Keratinocyte (primary cell): Measurements from ENCODE around the gene ADAMTS15.

Experiments used
- EZH2 ChIP-seq: IDR thresholded peaks from one replicate; pipeline ENCODE4 v1.6.1; 2012; ENCODE audit warnings: inconsistent platforms, mild to moderate bottlenecking, low read length, moderate library complexity
- TF ChIP-seq, protein P1 (sequence below), 3 experiments: IDR thresholded peaks in 1 of 3; conservative IDR thresholded peaks in 1 of 3; optimal IDR thresholded peaks in 1 of 3; 2 replicates in 2 of 3; 3 replicates in 1 of 3; pipeline versions ENCODE3 to v1.5.1; 2011; ENCODE audit warnings: low read length in 3 of 3, mild to moderate bottlenecking in 3 of 3, moderate library complexity in 2 of 3, control low read depth in 1 of 3, inconsistent platforms in 1 of 3; ENCODE audit not compliant: insufficient read depth in 2 of 3; ENCODE audit errors: extremely low read depth in 1 of 3

DNA sequence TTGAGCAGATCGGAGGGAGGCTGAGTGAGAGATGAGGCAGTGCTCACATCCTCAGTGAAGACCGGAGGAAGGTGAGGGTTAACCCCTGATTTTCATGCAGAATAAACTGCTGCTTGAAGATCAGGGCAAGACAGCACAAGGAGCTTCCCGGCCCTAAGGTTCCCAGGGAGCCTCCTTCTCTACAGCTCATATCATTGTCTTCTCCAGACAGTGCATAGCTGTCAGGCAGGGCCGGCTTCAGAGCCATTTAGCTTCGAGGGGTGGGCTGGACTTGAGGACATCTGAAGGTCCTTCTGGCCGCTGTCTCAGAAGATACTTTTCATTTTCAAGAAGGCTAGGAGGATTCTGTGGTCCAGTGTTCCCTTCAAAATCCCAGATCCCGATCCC is 27.3 kb upstream of the ADAMTS15 start:
- TF ChIP-seq, protein P1, sequence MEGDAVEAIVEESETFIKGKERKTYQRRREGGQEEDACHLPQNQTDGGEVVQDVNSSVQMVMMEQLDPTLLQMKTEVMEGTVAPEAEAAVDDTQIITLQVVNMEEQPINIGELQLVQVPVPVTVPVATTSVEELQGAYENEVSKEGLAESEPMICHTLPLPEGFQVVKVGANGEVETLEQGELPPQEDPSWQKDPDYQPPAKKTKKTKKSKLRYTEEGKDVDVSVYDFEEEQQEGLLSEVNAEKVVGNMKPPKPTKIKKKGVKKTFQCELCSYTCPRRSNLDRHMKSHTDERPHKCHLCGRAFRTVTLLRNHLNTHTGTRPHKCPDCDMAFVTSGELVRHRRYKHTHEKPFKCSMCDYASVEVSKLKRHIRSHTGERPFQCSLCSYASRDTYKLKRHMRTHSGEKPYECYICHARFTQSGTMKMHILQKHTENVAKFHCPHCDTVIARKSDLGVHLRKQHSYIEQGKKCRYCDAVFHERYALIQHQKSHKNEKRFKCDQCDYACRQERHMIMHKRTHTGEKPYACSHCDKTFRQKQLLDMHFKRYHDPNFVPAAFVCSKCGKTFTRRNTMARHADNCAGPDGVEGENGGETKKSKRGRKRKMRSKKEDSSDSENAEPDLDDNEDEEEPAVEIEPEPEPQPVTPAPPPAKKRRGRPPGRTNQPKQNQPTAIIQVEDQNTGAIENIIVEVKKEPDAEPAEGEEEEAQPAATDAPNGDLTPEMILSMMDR (optimal IDR thresholded peaks at IDR 0.05 in 1 of 3, IDR thresholded peaks at IDR 0.05 in 1 of 3, conservative IDR thresholded peaks at IDR 0.05 in 1 of 3; ENCODE audit: extremely low read depth in 1 of 3, insufficient read depth in 2 of 3, low read length in 3 of 3): no peak
- TF ChIP-seq EZH2: no peak
